Measurements from ENCODE around the gene PMAIP1. TPM values are rescaled to one million over a fixed set of nuclear protein-coding genes. Genes with fewer than 3 reads are reported as not detected.
"Not testable (repeated sequence)": the region's sequence is repeated elsewhere in the genome, so short reads cannot be mapped to it uniquely, and the experiment has no call there.

Gene PMAIP1
- 95.9 TPM for polyA plus RNA-seq (2013)

GRCh38 chr18:59899298-59900221, at the start of gene PMAIP1:
TSS of gene PMAIP1 (plus strand) at chr18:59899996. CDS start at chr18:59900178, 182 bp downstream.
- CTCF ChIA-PET, result interaction anchor here (0.6 to 1.7 kb wide), 14 partner anchors 11 to 95 kb away, joined by 3 to 11 read pairs (median 3); no protein-coding TSS in a partner anchor
- peak; percentile 83 to 92 (median 91) for DNase-seq
- peak within 1 kb of the TSS; percentile 83 to 96 for H3K27ac ChIP-seq (ENCODE audit: insufficient read depth in 1 of 2, low read depth in 1 of 2, low read length in 2 of 2, poor library complexity in 1 of 2, severe bottlenecking in 2 of 2)
- POLR2A ChIA-PET, result interaction anchor here (0.6 to 2.6 kb wide), 11 partner anchors 15 to 97 kb away, joined by 3 to 12 read pairs (median 4); no protein-coding TSS in a partner anchor
- H3K4me1 ChIP-seq (ENCODE audit: control extremely low read depth in 1 of 4, control insufficient read depth in 4 of 4, insufficient read depth in 4 of 4, low read length in 3 of 4), result peaks cover 11 to 36% (median 22%) of the 10 kb centered on the region in 4 experiments
- WGBS (ENCODE audit: insufficient coverage), result under 1% methylated on average over 64 of the region's 73 CpGs
- H3K27me3 ChIP-seq (replicated peaks in 2 of 5; ENCODE audit: control insufficient read depth in 4 of 5, insufficient read depth in 5 of 5, low read length in 4 of 5), result no peaks in the 10 kb centered on the region
- H3K9me3 ChIP-seq (ENCODE audit: control extremely low read depth in 1 of 5, control insufficient read depth in 4 of 5, insufficient read depth in 2 of 5, low read depth in 1 of 5, low read length in 4 of 5), result no peaks in the 10 kb centered on the region
- H3K4me3 ChIP-seq (ENCODE audit: control insufficient read depth in 1 of 7, extremely low read depth in 1 of 7, insufficient read depth in 4 of 7, low read depth in 2 of 7, low read length in 6 of 7), result peak within 1 kb of the TSS; percentile 59 to 96 (median 89)
- H3K36me3 ChIP-seq (ENCODE audit: control insufficient read depth in 4 of 4, insufficient read depth in 4 of 4, low read length in 3 of 4), result peaks cover 0 to 12% (median 6%) of the 10 kb centered on the region in 4 experiments

DNA sequence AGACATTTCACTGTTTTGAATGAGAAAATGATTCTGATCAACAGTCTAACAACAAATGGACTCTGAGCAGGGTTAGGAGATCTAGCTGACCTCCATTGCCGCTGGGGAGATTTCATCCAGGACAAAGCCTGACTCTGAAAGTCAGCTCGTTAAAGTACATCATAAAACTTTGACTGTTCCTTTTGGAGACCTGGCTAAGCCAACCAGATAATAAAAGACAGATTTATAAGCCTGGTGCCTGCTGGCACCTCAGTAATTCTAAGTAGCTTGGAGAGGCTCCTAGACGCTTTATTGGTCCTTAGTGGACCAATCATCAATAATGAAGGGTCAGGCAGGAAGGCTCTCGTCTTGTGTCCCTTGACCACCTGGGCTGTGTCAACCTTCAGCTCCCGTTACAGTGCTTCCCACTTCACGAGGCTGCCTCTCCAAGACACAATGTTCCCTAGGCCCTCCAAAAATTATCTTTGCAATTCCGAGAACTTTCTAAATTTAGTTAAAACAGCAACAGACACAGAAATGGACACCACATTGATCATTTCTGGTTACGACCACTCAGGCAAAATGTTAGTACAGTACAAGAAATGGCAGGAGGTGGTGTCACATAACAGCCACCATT, 47.9 kb upstream of the PMAIP1 start:
- WGBS (ENCODE audit: insufficient coverage), result 95% methylated on average over 7 of the region's 8 CpGs
- no peaks in the 10 kb centered on the region for H3K27me3 ChIP-seq (replicated peaks in 2 of 5; ENCODE audit: control insufficient read depth in 4 of 5, insufficient read depth in 5 of 5, low read length in 4 of 5)
- H3K36me3 ChIP-seq (ENCODE audit: control insufficient read depth in 4 of 4, insufficient read depth in 4 of 4, low read length in 3 of 4), result no peaks in the 10 kb centered on the region
- no peaks in the 10 kb centered on the region for H3K9me3 ChIP-seq (ENCODE audit: control extremely low read depth in 1 of 5, control insufficient read depth in 4 of 5, insufficient read depth in 2 of 5, low read depth in 1 of 5, low read length in 4 of 5)
- DNase-seq, result no peak
- ChIA-PET CTCF (interaction anchor here (1.5 kb wide), 1 partner anchor 143 kb away, joined by 3 read pairs; no protein-coding TSS in a partner anchor), POLR2A (no interaction called here)
- no peak overlapping the region for H3K27ac ChIP-seq (ENCODE audit: insufficient read depth in 1 of 2, low read depth in 1 of 2, low read length in 2 of 2, poor library complexity in 1 of 2, severe bottlenecking in 2 of 2)
- no peaks in the 10 kb centered on the region for H3K4me1 ChIP-seq (ENCODE audit: control extremely low read depth in 1 of 4, control insufficient read depth in 4 of 4, insufficient read depth in 4 of 4, low read length in 3 of 4)
- no peak overlapping the region for H3K4me3 ChIP-seq (ENCODE audit: control insufficient read depth in 1 of 7, extremely low read depth in 1 of 7, insufficient read depth in 4 of 7, low read depth in 2 of 7, low read length in 6 of 7)

DNA sequence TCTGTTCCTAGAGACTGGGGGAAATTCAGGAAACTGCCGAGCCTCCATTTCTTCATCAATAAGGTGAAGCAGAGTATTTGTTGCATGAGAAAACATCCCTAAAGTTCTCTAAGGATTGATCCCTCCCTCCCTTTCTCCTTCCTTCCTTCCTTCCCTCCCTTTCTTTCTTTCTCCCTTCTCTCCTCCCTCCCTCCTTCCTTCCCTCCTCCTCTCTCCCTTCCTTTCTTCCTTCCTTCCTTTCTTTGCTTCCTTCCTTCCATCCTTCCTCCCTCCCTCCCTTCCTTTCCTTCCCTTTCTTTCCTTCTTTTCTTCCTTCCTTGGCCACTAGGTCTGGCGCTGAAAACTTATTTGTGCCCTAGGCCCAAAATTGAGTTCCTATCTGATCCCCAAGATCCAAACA, 47.2 kb upstream of the PMAIP1 start:
- whole genome bisulfite sequencing (ENCODE audit: insufficient coverage), result 92% methylated on average over 1 of the region's 2 CpGs
- Histone ChIP-seq H3K4me3 (ENCODE audit: control insufficient read depth in 1 of 7, extremely low read depth in 1 of 7, insufficient read depth in 4 of 7, low read depth in 2 of 7, low read length in 6 of 7) (no peak overlapping the region), H3K27ac (ENCODE audit: insufficient read depth in 1 of 2, low read depth in 1 of 2, low read length in 2 of 2, poor library complexity in 1 of 2, severe bottlenecking in 2 of 2) (no peak overlapping the region), H3K4me1 (ENCODE audit: control extremely low read depth in 1 of 4, control insufficient read depth in 4 of 4, insufficient read depth in 4 of 4, low read length in 3 of 4) (no peaks in the 10 kb centered on the region), H3K27me3 (replicated peaks in 2 of 5; ENCODE audit: control insufficient read depth in 4 of 5, insufficient read depth in 5 of 5, low read length in 4 of 5) (no peaks in the 10 kb centered on the region), H3K9me3 (ENCODE audit: control extremely low read depth in 1 of 5, control insufficient read depth in 4 of 5, insufficient read depth in 2 of 5, low read depth in 1 of 5, low read length in 4 of 5) (no peaks in the 10 kb centered on the region), H3K36me3 (ENCODE audit: control insufficient read depth in 4 of 4, insufficient read depth in 4 of 4, low read length in 3 of 4) (no peaks in the 10 kb centered on the region)
- POLR2A ChIA-PET, result no interaction called here
- DNase-seq, result no peak
- CTCF ChIA-PET, result no interaction called here

GRCh38 chr18:59853380-59853779, 46.4 kb upstream of the PMAIP1 start:
- DNase-seq, result no peak
- CTCF ChIA-PET, result no interaction called here
- H3K4me3 ChIP-seq (ENCODE audit: control insufficient read depth in 1 of 7, extremely low read depth in 1 of 7, insufficient read depth in 4 of 7, low read depth in 2 of 7, low read length in 6 of 7), result no peak overlapping the region
- no peaks in the 10 kb centered on the region for H3K36me3 ChIP-seq (ENCODE audit: control insufficient read depth in 4 of 4, insufficient read depth in 4 of 4, low read length in 3 of 4)
- no peak overlapping the region for H3K27ac ChIP-seq (ENCODE audit: insufficient read depth in 1 of 2, low read depth in 1 of 2, low read length in 2 of 2, poor library complexity in 1 of 2, severe bottlenecking in 2 of 2)
- no peaks in the 10 kb centered on the region for H3K4me1 ChIP-seq (ENCODE audit: control extremely low read depth in 1 of 4, control insufficient read depth in 4 of 4, insufficient read depth in 4 of 4, low read length in 3 of 4)
- POLR2A ChIA-PET, result no interaction called here
- no peaks in the 10 kb centered on the region for H3K9me3 ChIP-seq (ENCODE audit: control extremely low read depth in 1 of 5, control insufficient read depth in 4 of 5, insufficient read depth in 2 of 5, low read depth in 1 of 5, low read length in 4 of 5)
- WGBS (ENCODE audit: insufficient coverage), result 93% methylated on average over 2 of the region's 3 CpGs
- no peaks in the 10 kb centered on the region for H3K27me3 ChIP-seq (replicated peaks in 2 of 5; ENCODE audit: control insufficient read depth in 4 of 5, insufficient read depth in 5 of 5, low read length in 4 of 5)

DNA sequence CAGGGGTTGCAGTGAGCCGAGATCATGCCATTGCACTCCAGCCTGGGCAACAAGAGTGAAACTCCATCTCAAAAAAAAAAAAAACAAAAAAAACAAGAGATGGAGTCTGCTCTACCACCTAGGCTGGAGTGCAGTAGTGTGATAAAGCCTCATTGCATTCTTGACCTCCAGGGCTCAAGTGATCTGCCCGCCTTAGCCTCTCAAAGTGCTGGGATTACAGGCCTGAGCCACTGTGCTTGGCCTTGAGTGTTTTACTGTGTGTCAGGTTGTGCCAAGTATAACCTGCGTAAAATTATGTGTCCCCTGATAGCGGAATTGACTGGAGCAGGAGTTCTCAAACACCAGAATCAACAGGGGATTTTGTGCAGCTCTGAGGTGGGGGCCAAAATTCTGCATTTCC, 45.8 kb upstream of the PMAIP1 start:
- 100% methylated on average over 3 of the region's 4 CpGs for WGBS (ENCODE audit: insufficient coverage)
- POLR2A ChIA-PET, result not testable (repeated sequence)

GRCh38 chr18:59861009-59861408, 38.8 kb upstream of the PMAIP1 start:
- H3K36me3 ChIP-seq (ENCODE audit: control insufficient read depth in 4 of 4, insufficient read depth in 4 of 4, low read length in 3 of 4), result no peaks in the 10 kb centered on the region
- POLR2A ChIA-PET, result no interaction called here
- H3K4me3 ChIP-seq (ENCODE audit: control insufficient read depth in 1 of 7, extremely low read depth in 1 of 7, insufficient read depth in 4 of 7, low read depth in 2 of 7, low read length in 6 of 7), result no peak overlapping the region
- 92% methylated on average over 4 of the region's 4 CpGs for WGBS (ENCODE audit: insufficient coverage)
- H3K9me3 ChIP-seq (ENCODE audit: control extremely low read depth in 1 of 5, control insufficient read depth in 4 of 5, insufficient read depth in 2 of 5, low read depth in 1 of 5, low read length in 4 of 5), result peaks cover 0 to 2% (median 0%) of the 10 kb centered on the region in 5 experiments
- peaks cover 0 to 12% (median 4%) of the 10 kb centered on the region in 4 experiments for H3K4me1 ChIP-seq (ENCODE audit: control extremely low read depth in 1 of 4, control insufficient read depth in 4 of 4, insufficient read depth in 4 of 4, low read length in 3 of 4)
- no peaks in the 10 kb centered on the region for H3K27me3 ChIP-seq (replicated peaks in 2 of 5; ENCODE audit: control insufficient read depth in 4 of 5, insufficient read depth in 5 of 5, low read length in 4 of 5)
- DNase-seq, result no peak
- CTCF ChIA-PET, result interaction anchor here (1.4 kb wide), 1 partner anchor 13 kb away, joined by 4 read pairs; no protein-coding TSS in a partner anchor
- H3K27ac ChIP-seq (ENCODE audit: insufficient read depth in 1 of 2, low read depth in 1 of 2, low read length in 2 of 2, poor library complexity in 1 of 2, severe bottlenecking in 2 of 2), result no peak overlapping the region

More for the DNA sequence above, 45.8 kb upstream of the PMAIP1 start:
- DNase-seq; H3K9me3 ChIP-seq (ENCODE audit: control extremely low read depth in 1 of 5, control insufficient read depth in 4 of 5, insufficient read depth in 2 of 5, low read depth in 1 of 5, low read length in 4 of 5); H3K4me3 ChIP-seq (ENCODE audit: control insufficient read depth in 1 of 7, extremely low read depth in 1 of 7, insufficient read depth in 4 of 7, low read depth in 2 of 7, low read length in 6 of 7); H3K36me3 ChIP-seq (ENCODE audit: control insufficient read depth in 4 of 4, insufficient read depth in 4 of 4, low read length in 3 of 4); H3K27me3 ChIP-seq (replicated peaks in 2 of 5; ENCODE audit: control insufficient read depth in 4 of 5, insufficient read depth in 5 of 5, low read length in 4 of 5); H3K27ac ChIP-seq (ENCODE audit: insufficient read depth in 1 of 2, low read depth in 1 of 2, low read length in 2 of 2, poor library complexity in 1 of 2, severe bottlenecking in 2 of 2); H3K4me1 ChIP-seq (ENCODE audit: control extremely low read depth in 1 of 4, control insufficient read depth in 4 of 4, insufficient read depth in 4 of 4, low read length in 3 of 4): not testable (repeated sequence)
- CTCF ChIA-PET, result interaction anchor here (1.7 kb wide), 1 partner anchor 13 kb away, joined by 4 read pairs; no protein-coding TSS in a partner anchor
